ENCODE results near the gene BRK1. TPM values are rescaled to one million over a fixed set of nuclear protein-coding genes. Genes with fewer than 3 reads are reported as not detected.
"Not testable (repeated sequence)": the region's sequence is repeated elsewhere in the genome, so short reads cannot be mapped to it uniquely, and the experiment has no call there.

BRK1 gene
- total RNA-seq, 2 experiments from 2014 or later: 86.9 to 106 TPM

DNA sequence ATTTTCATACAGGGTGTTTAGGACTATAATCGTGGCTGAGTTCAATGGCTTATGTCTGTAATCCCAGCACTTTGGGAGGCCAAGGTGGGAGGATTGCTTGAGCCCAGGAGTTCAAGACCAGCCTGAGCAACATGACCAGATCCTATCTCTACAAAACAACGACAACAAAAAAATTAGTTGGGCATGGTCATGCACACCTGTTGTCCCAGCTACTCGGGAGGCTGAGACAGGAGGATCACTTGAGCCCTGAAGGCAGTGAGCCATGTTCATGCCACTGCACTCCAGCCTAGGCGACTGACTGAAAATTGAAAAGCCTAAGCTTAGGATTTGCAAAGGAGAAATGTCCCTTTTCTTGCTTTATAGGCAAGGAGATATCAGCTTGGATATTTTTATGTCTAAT lies 1.5 kb downstream of the BRK1 start:
- H3K27ac Mint-ChIP-seq: no peak overlapping the region
- CTCF ChIA-PET: interaction anchor here (0.8 to 1.5 kb wide), 5 partner anchors 11 to 184 kb away, joined by 3 to 6 read pairs (median 3); partner anchors contain the start of gene CRELD1
- peaks cover 46% of the 10 kb centered on the region for H3K4me1 Mint-ChIP-seq
- ATAC-seq: no peak
- no peaks in the 10 kb centered on the region for H3K27me3 Mint-ChIP-seq
- DNase-seq: no peak
- no peaks in the 10 kb centered on the region for H3K9me3 Mint-ChIP-seq (ENCODE audit: low read depth)
- H3K4me3 Mint-ChIP-seq: peak overlapping the region; percentile 97
- peaks cover 25% of the 10 kb centered on the region for H3K36me3 Mint-ChIP-seq

DNA sequence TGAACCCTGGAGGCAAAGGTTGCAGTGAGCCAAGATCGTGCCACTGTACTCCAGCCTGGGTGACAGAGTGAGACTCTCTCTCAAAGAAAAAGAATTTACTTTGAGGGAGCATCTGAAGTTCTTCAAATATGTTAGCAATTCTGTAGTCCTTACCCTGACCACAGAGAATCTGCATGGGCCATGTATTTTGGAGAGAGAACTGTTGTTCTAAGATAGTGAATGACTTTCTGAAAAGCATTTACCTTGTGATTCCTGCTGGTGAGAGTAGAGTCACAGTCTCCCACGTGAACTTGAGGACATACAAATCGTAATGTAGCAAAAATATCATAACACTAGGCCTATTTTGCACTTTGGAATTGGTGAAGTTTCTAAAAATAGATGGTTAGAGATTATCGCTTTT lies 3.9 kb downstream of the BRK1 start:
- no peaks in the 10 kb centered on the region for H3K27me3 Mint-ChIP-seq
- no peak for DNase-seq
- CTCF ChIA-PET: no interaction called here
- no peak for ATAC-seq
- H3K36me3 Mint-ChIP-seq: peaks cover 38% of the 10 kb centered on the region
- peaks cover 57% of the 10 kb centered on the region for H3K4me1 Mint-ChIP-seq
- H3K27ac Mint-ChIP-seq: no peak overlapping the region
- H3K9me3 Mint-ChIP-seq (ENCODE audit: low read depth): no peaks in the 10 kb centered on the region
- H3K4me3 Mint-ChIP-seq: no peak overlapping the region

DNA sequence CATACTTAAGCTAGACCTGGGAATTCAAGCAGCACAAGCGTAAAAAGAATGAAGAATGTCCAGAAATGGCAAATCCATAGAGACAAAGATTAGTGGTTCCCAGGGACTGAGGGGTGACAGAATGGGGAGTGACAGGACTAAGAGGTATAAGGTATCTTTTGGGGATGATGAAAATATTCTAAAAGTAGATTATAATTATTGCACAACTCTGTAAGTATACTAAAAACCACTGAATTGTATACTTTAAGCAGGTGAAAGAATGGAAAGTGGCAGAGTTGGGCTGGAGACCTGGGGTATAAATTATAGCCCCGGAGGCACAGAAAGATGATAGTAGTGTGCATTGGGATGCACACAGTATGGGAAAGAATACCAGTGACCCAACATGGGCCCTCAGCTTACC lies 5.6 kb downstream of the BRK1 start:
- no peaks in the 10 kb centered on the region for H3K9me3 Mint-ChIP-seq (ENCODE audit: low read depth)
- H3K4me1 Mint-ChIP-seq: peaks cover 56% of the 10 kb centered on the region
- no peak overlapping the region for H3K27ac Mint-ChIP-seq
- CTCF ChIA-PET: no interaction called here
- H3K4me3 Mint-ChIP-seq: no peak overlapping the region
- DNase-seq (no peak), ATAC-seq (no peak)
- no peaks in the 10 kb centered on the region for H3K27me3 Mint-ChIP-seq
- peaks cover 51% of the 10 kb centered on the region for H3K36me3 Mint-ChIP-seq

DNA sequence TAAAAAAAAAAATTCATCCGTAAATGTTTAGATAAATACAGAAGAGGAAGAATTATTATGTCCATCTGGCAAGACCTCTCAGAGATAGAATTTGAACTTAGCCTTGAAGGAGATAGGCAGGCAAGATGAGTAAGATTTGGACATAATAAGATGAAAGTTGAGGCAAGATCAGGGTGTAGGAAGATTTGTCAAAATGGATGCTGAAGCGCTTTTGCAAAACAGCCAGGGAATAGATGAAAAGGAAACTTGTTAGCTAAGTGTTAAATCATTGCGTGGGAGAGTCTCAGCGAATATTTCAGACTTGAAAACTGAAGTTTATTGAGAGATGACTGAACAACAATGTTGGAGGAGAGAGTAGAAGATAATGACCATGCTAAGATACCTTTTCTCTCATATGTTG lies 7.2 kb downstream of the BRK1 start:
- Mint-ChIP-seq H3K4me1 (peaks cover 42% of the 10 kb centered on the region), H3K27ac (peak overlapping the region; percentile 9), H3K9me3 (ENCODE audit: low read depth) (no peaks in the 10 kb centered on the region), H3K27me3 (no peaks in the 10 kb centered on the region), H3K36me3 (peaks cover 62% of the 10 kb centered on the region), H3K4me3 (no peak overlapping the region)
- ATAC-seq (no peak), DNase-seq (no peak)
- CTCF ChIA-PET: no interaction called here

DNA sequence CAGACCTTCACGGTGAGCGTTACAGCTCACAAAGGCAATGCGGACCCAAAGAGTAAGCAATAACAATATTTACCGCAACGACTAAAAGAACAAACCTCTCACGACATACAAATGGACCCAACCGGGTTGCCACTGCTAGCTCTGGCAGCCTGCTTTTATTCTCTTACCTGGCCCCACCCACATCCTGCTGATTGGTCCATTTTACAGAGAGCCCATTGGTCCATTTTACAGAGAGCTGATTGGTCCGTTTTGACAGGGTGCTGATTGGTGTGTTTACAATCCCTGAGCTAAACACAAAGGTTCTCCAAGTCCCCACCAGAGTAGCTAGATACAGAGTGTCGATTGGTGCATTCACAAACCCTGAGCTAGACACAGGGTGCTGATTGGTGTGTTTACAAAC lies 20.4 kb downstream of the BRK1 start:
- not testable (repeated sequence) for H3K9me3 Mint-ChIP-seq (ENCODE audit: low read depth); H3K4me3 Mint-ChIP-seq; H3K27me3 Mint-ChIP-seq; H3K36me3 Mint-ChIP-seq; H3K27ac Mint-ChIP-seq; DNase-seq; ATAC-seq
- CTCF ChIA-PET: interaction anchor here (1.4 kb wide), 1 partner anchor 186 kb away, joined by 3 read pairs; no protein-coding TSS in a partner anchor
- H3K4me1 Mint-ChIP-seq: peaks cover 16% of the 10 kb centered on the region

DNA sequence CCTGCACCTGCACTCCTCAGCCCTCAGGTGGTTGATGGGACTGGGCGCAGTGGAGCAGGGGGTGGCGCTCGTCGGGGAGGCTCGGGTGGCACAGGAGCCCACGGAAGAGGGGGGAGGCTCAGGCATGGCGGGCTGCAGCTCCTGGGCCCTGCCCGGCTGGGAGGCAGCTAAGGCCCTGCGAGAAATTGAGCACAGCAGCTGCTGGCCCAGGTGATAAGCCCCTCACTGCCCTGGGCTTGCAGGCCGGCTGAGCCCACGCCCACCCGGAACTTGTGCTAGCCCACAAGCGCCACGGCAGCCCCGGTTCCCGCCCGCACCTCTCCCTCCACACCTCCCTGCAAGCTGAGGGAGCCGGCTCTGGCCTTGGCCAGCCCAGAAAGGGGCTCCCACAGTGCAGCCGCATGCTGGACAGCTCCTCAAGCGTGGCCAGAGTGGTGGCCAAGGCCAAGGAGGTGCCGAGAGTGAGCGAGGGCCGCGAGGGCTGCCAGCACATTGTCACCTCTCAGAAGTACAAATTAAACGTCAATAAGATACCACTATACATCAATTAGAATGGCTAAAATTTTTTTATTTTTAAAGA lies 21.0 kb downstream of the BRK1 start:
- H3K4me1 Mint-ChIP-seq: peaks cover 18% of the 10 kb centered on the region
- ATAC-seq: no peak
- CTCF ChIA-PET: no interaction called here
- H3K27ac Mint-ChIP-seq: no peak overlapping the region
- H3K36me3 Mint-ChIP-seq: no peaks in the 10 kb centered on the region
- no peak overlapping the region for H3K4me3 Mint-ChIP-seq
- H3K27me3 Mint-ChIP-seq: no peaks in the 10 kb centered on the region
- H3K9me3 Mint-ChIP-seq (ENCODE audit: low read depth): no peaks in the 10 kb centered on the region
- no peak for DNase-seq

DNA sequence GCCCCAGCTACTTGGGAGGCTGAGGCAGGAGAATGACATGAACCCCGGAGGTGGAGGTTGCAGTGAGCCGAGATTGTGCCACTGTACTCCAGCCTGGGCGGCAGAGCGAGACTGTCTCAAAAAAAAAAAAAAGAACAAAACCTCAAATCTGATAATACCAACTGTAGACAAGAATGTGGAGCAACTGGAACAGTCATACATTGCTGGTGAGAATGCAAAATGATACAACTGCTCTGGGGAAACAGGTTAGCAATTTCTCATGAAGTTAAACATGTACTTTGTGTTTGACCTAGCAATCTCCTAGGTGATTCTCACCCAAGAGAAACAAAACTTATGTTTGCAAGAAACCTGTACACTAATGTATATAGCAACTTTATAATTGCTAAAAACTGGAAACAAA lies 21.7 kb downstream of the BRK1 start:
- CTCF ChIA-PET: no interaction called here
- H3K4me1 Mint-ChIP-seq: peaks cover 18% of the 10 kb centered on the region
- no peak overlapping the region for H3K27ac Mint-ChIP-seq
- ATAC-seq (no peak), DNase-seq (no peak)
- H3K27me3 Mint-ChIP-seq: no peaks in the 10 kb centered on the region
- H3K9me3 Mint-ChIP-seq (ENCODE audit: low read depth): no peaks in the 10 kb centered on the region
- no peak overlapping the region for H3K4me3 Mint-ChIP-seq
- H3K36me3 Mint-ChIP-seq: peaks cover 1% of the 10 kb centered on the region

DNA sequence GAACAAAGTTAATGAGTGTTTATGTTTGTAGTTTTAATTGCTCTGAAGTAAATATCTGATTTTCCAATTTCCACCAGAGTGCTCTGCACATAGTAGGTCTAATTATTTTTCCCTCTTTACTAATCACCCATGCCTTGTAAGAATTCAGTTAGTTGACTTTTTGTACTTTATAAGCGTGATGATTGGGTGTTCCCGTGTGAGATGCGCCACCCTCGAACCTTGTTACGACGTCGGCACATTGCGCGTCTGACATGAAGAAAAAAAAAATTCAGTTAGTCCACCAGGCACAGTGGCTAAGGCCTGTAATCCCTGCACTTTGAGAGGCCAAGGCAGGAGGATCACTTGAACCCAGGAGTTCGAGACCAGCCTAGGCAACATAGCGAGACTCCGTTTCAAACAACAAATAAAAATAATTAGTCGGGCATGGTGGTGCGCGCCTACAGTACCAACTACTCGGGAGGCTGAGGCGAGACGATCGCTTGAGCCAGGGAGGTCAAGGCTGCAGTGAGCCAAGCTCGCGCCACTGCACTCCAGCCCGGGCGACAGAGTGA lies 25.6 kb downstream of the BRK1 start:
- DNase-seq (peak; percentile 43), ATAC-seq (no peak)
- Mint-ChIP-seq H3K4me1 (peaks cover 26% of the 10 kb centered on the region), H3K4me3 (peak overlapping the region; percentile 87), H3K27ac (peak overlapping the region; percentile 99), H3K9me3 (ENCODE audit: low read depth) (no peaks in the 10 kb centered on the region), H3K27me3 (no peaks in the 10 kb centered on the region), H3K36me3 (peaks cover 15% of the 10 kb centered on the region)
- CTCF ChIA-PET: interaction anchor here (0.6 to 1.7 kb wide), 6 partner anchors 41 to 140 kb away, joined by 3 to 5 read pairs (median 3); no protein-coding TSS in a partner anchor

DNA sequence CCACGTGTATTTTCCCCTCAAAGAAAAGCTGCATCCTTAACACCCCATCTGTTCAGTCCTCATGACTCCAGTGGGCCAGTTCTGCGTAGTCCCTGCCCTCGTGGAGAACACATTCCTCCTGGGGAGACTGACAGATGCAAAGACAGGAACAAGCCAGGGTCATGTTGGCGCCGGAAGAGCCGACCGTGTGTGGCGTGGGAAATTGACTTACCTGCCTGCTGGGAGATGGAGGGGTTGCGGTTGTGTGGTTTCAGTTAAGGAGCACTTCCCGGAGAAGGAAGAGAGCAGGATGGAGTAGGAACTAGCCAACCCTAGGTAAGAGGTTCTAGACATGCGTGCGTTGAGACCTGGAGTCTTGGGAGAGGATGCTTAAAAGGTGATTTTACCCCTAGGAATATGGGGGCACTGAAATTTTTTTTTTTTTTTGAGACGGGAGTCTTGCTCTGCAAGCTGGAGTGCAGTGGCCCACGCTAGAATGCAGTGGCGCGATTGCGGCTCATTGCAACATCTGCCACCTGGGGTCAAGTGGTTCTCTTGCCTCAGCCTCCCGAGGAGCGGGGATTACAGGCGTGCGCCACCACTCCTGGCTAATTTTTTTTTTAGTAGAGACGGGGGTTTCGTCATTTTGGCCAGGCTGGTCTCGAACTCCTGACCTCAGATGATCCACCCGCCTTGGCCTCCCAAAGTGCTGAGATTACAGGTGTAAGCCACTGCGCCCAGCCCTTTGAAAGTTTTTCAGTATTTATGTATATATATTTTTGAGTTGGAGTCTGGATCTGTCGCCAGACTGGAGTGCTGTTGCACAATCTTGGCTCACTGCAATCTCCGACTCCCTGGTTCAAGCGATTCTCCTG lies 27.5 kb downstream of the BRK1 start:
- peak; percentile 9 for ATAC-seq
- Mint-ChIP-seq H3K4me3 (peak overlapping the region; percentile 87), H3K4me1 (peaks cover 36% of the 10 kb centered on the region), H3K27me3 (no peaks in the 10 kb centered on the region), H3K9me3 (ENCODE audit: low read depth) (no peaks in the 10 kb centered on the region), H3K36me3 (peaks cover 21% of the 10 kb centered on the region), H3K27ac (peak overlapping the region; percentile 99)
- CTCF ChIA-PET: interaction anchor here (1.7 kb wide), 2 partner anchors 81 to 105 kb away, joined by 4 to 5 read pairs; partner anchors contain the start of gene TATDN2
- DNase-seq: peak; percentile 44

DNA sequence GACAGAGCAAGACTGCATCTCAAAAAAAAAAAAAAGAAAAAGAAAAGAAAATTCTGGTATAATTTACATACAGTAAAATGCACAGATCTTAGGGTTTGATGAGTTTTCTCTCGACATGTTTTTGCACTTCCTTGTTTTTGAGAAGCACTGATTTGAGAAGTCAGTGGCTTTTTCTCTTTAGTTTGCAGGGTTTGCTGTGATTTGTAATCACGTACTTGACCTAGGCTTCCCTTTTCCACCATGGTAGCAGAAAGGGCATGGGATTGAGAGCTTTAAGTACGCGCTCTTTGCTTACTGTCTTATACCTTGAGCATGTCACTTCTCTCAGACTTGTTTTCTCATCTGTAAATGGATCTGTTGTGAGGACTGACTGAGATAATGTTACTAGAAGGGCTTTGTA lies 30.2 kb downstream of the BRK1 start:
- DNase-seq (no peak), ATAC-seq (no peak)
- H3K27ac Mint-ChIP-seq: peak overlapping the region; percentile 52
- peaks cover 39% of the 10 kb centered on the region for H3K36me3 Mint-ChIP-seq
- no peaks in the 10 kb centered on the region for H3K27me3 Mint-ChIP-seq
- H3K4me1 Mint-ChIP-seq: peaks cover 36% of the 10 kb centered on the region
- CTCF ChIA-PET: interaction anchor here (0.8 kb wide), 1 partner anchor 124 kb away, joined by 3 read pairs; no protein-coding TSS in a partner anchor
- no peaks in the 10 kb centered on the region for H3K9me3 Mint-ChIP-seq (ENCODE audit: low read depth)
- peak overlapping the region; percentile 36 for H3K4me3 Mint-ChIP-seq

DNA sequence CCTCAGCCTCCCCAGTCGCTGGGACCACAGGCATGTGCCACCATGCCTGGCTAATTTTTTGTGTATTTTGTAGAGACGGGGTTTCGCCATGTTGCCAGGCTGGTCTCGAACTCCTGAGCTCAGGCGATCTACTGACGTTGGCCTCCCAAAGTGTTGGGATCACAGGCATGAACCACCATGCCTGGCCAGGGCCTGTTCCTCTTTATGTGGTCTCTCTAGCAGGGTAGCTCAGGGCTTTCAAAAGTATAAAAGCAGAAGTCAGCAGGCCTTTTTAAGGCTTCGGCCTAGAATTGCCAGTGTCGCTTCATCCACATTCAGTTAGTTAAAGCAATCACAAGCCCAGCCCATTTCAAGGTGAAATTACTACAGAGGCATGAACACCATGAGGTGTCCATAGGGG lies 33.8 kb downstream of the BRK1 start:
- peaks cover 49% of the 10 kb centered on the region for H3K36me3 Mint-ChIP-seq

DNA sequence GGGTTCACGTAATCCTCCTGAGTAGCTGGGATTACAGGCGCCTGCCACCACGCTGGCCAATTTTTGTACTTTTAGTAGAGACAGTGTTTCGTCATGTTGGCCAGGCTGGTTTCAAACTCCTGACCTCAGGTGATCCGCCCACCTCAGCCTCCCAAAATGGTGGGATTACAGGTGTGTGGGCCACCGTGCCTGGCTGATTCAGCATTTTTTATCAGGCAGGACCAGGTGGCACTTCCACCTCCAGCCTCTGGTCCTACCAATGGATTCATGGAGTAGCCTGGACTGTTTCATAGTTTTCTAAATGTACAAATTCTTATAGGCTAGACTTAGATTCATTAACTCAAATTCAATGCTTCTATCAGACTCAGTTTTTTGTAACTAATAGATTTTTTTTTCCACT lies 35.5 kb downstream of the BRK1 start:
- Mint-ChIP-seq H3K27me3 (no peaks in the 10 kb centered on the region), H3K4me3 (no peak overlapping the region), H3K9me3 (ENCODE audit: low read depth) (no peaks in the 10 kb centered on the region), H3K36me3 (peaks cover 46% of the 10 kb centered on the region), H3K4me1 (peaks cover 11% of the 10 kb centered on the region), H3K27ac (no peak overlapping the region)
- no peak for ATAC-seq
- DNase-seq: no peak
- CTCF ChIA-PET: interaction anchor here (2.3 kb wide), 1 partner anchor 14 kb away, joined by 8 read pairs; the partner anchor contains the start of gene IRAK2

More for the DNA sequence above, 33.8 kb downstream of the BRK1 start:
- no peak overlapping the region for H3K4me3 Mint-ChIP-seq
- H3K27me3 Mint-ChIP-seq: no peaks in the 10 kb centered on the region
- peaks cover 20% of the 10 kb centered on the region for H3K4me1 Mint-ChIP-seq
- H3K9me3 Mint-ChIP-seq (ENCODE audit: low read depth): no peaks in the 10 kb centered on the region
- no peak for ATAC-seq
- DNase-seq: no peak
- CTCF ChIA-PET: interaction anchor here (1.3 kb wide), 1 partner anchor 12 kb away, joined by 3 read pairs; no protein-coding TSS in a partner anchor
- H3K27ac Mint-ChIP-seq: no peak overlapping the region

DNA sequence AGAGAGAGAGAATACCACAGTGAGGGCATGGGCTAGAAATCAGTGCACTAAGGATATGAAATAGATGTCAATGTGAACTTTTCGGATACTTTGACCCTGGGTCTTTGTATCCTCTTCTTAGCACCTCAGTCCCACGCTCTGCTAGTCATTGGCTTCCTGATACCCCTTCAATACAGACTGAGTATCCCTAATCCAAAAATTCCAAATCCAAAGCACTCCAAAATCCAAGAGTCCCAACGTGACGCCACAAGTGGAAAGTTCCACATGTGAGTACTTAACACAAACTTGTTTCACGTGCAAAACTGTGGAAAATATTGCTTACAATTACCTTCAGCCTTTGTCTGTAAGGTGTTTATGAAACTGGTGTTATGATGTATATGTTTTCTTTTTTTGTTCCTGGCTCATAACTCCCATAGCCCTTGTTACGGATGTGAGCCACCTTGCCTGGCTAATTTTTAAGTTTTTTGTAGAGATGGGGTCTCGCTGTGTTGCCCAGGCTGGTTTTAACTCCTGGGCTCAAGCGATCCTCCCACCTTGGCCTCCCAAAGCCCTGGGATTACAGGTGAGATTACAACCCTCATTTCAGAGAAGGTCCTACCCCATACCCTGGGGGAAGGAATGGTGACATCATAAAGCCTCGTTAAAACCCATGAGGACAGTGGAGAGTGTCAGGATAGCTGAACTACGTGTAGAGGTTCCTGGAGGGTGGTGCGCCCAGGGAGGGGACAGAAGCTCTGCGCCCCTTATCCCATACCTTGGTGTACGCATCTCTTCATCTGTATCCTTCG lies 39.1 kb downstream of the BRK1 start:
- Mint-ChIP-seq H3K9me3 (ENCODE audit: low read depth) (no peaks in the 10 kb centered on the region), H3K4me1 (peaks cover 2% of the 10 kb centered on the region), H3K27ac (no peak overlapping the region), H3K36me3 (peaks cover 34% of the 10 kb centered on the region), H3K4me3 (no peak overlapping the region), H3K27me3 (no peaks in the 10 kb centered on the region)
- CTCF ChIA-PET: no interaction called here
- ATAC-seq (no peak), DNase-seq (no peak)
